BJ (cell line): Measurements from ENCODE around the gene ATG12. TPM values are rescaled to one million over a fixed set of nuclear protein-coding genes. Genes with fewer than 3 reads are reported as not detected.

Experiments
- CTCF ChIA-PET: fragments of 350-600 bp; formaldehyde crosslinking; extraction: SDS; loops from one replicate; lab custom pipeline; 2021; ENCODE audit warnings: antibody characterized with exemption, inconsistent platforms; lab: Yijun Ruan, JAX
- POLR2A ChIA-PET: fragments of 300-600 bp; sonication (Branson Sonifier 250); formaldehyde crosslinking; extraction: SDS; loops from one replicate; lab custom pipeline; 2021; ENCODE audit warnings: antibody characterized with exemption; lab: Charles Lee
- DNase-seq: peaks from one replicate; pipeline ENCODE4 v3.0.0-alpha.2; 2011; ENCODE audit warnings: low read depth
- H3K27me3 ChIP-seq: 2 replicates; pipeline ENCODE4 v1.6.0; 2011; ENCODE audit warnings: low read length; ENCODE audit not compliant: control insufficient read depth, insufficient read depth
- H3K36me3 ChIP-seq: 2 replicates; pipeline ENCODE4 v1.5.1; 2011; ENCODE audit warnings: low read length; ENCODE audit not compliant: control insufficient read depth, insufficient read depth
- H3K4me3 ChIP-seq: 2 replicates; pipeline ENCODE4 v1.5.1; 2011; ENCODE audit warnings: low read depth, mild to moderate bottlenecking, control low read depth, low read length
- CTCF ChIP-seq: IDR thresholded peaks from 2 replicates; pipeline ENCODE4 v1.5.1; 2011; ENCODE audit warnings: low read depth, mild to moderate bottlenecking, control low read depth, inconsistent platforms, low read length, moderate library complexity; ENCODE audit not compliant: insufficient read depth
- polyA plus RNA-seq: library from polyadenylated mRNA; depleted of rRNA; stranded (reverse); fragments of >200 nt; gene quantifications from 2 replicates; pipeline ENCODE4 v1.2.3, GENCODE V29; 2011

ATG12 gene
- polyA plus RNA-seq, 1 experiment, result 34.6 TPM

DNA sequence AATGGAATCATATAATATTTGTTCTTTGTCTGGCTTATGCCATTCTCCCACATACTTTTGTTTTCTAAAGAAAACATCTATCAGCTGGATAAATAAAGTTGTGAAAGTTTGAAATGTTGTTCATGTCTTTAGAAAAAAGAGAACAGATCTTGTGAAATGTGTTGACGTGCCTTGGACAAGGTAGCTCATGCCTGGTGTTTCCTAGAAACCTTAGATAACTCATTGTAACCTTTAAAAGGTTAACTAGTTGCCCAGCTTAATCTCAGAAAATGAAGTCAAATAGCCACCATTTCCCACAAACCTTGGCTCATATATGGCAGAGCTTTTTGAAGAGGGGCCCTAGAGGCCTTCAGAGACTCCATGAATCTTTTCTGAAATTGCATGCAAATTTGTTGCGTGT, 40.2 kb downstream of the ATG12 start:
- no peak overlapping the region for H3K4me3 ChIP-seq
- H3K27me3 ChIP-seq, result no peaks in the 10 kb centered on the region
- no peak for TF ChIP-seq CTCF
- POLR2A ChIA-PET, result no interaction called here
- DNase-seq, result no peak
- CTCF ChIA-PET, result interaction anchor here (1.7 kb wide), 1 partner anchor 10 kb away, joined by 3 read pairs; no protein-coding TSS in a partner anchor
- no peaks in the 10 kb centered on the region for H3K36me3 ChIP-seq

GRCh38 chr5:115800108-115800507, 41.3 kb downstream of the ATG12 start:
- DNase-seq, result no peak
- TF ChIP-seq CTCF, result no peak
- CTCF ChIA-PET, result interaction anchor here (1.6 to 1.7 kb wide), 2 partner anchors 11 to 14 kb away, joined by 3 to 6 read pairs; no protein-coding TSS in a partner anchor
- Histone ChIP-seq H3K36me3 (no peaks in the 10 kb centered on the region), H3K27me3 (no peaks in the 10 kb centered on the region), H3K4me3 (no peak overlapping the region)
- POLR2A ChIA-PET, result no interaction called here

- POLR2A ChIA-PET, result no interaction called here
Measured at GRCh38 chr5:115798252-115798651, 43.1 kb downstream of the ATG12 start.

DNA sequence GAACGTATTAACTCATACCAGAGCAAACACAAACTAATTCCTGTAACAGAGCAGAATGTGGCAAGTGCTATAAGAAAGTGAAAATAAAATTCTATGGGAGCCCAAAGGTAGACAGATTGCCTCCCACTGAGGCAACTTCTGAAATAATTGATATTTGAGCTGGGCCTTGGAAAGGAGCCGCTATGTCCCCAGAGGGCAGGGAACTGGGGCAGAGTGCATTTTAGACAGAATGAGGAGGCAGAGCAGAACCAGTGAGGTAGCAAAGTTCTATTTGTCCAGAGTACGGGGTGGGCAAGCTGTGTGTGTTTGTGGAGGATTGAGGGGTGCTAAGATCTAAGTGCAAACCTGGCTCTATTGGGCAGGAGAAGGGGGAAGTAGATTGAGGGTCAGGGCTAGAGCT, 44.7 kb downstream of the ATG12 start:
- Histone ChIP-seq H3K36me3 (no peaks in the 10 kb centered on the region), H3K27me3 (peaks cover 4% of the 10 kb centered on the region; the same call in 1 of the 2 replicates), H3K4me3 (no peak overlapping the region)
- no peak for DNase-seq
- ChIA-PET POLR2A (no interaction called here), CTCF (interaction anchor here (1.2 kb wide), 1 partner anchor 10 kb away, joined by 3 read pairs; no protein-coding TSS in a partner anchor)
- TF ChIP-seq CTCF, result no peak

More at GRCh38 chr5:115798252-115798651, 43.1 kb downstream of the ATG12 start:
- Histone ChIP-seq H3K4me3 (no peak overlapping the region), H3K27me3 (0 out of 2 replicates have a peak, but pooled peaks cover 2% of the 10 kb centered on the region), H3K36me3 (no peaks in the 10 kb centered on the region)
- no peak for TF ChIP-seq CTCF
- CTCF ChIA-PET, result no interaction called here
- no peak for DNase-seq

- Histone ChIP-seq H3K4me3 (no peak overlapping the region), H3K27me3 (peaks cover 4% of the 10 kb centered on the region; the same call in 1 of the 2 replicates), H3K36me3 (no peaks in the 10 kb centered on the region)
- POLR2A ChIA-PET, result no interaction called here
- CTCF ChIA-PET, result interaction anchor here (1.2 kb wide), 1 partner anchor 11 kb away, joined by 3 read pairs; no protein-coding TSS in a partner anchor
- no peak for DNase-seq
- TF ChIP-seq CTCF, result no peak
Measured at GRCh38 chr5:115795700-115796099, 45.7 kb downstream of the ATG12 start.
